CD14-positive monocyte (primary cell): Measurements from ENCODE around the gene NPAS3. TPM values are rescaled to one million over a fixed set of nuclear protein-coding genes. Genes with fewer than 3 reads are reported as not detected.

Experiments used
- DNase-seq, 3 donors: peaks; one replicate each; pipeline ENCODE4 v3.0.0-alpha.2; 2011 to 2022
- H2AFZ ChIP-seq: 2 replicates; pipeline ENCODE4 v1.6.0; 2012; ENCODE audit warnings: mild to moderate bottlenecking, low read depth, low read length, inconsistent platforms; ENCODE audit not compliant: insufficient read depth, poor library complexity, severe bottlenecking
- H3K27ac ChIP-seq, 2 donors: 1 replicate in 1 of 2; 2 replicates in 1 of 2; pipeline ENCODE4 v1.5.1; 2012 to 2013; ENCODE audit warnings: low read length in 2 of 2, control low read depth in 1 of 2, inconsistent platforms in 1 of 2, low read depth in 1 of 2, mild to moderate bottlenecking in 1 of 2
- H3K27me3 ChIP-seq, 2 donors: one replicate each; pipeline versions ENCODE4 v1.6.0 to v1.6.1; 2011 to 2013; ENCODE audit warnings: low read length in 2 of 2; ENCODE audit not compliant: control insufficient read depth in 2 of 2, insufficient read depth in 2 of 2
- H3K36me3 ChIP-seq, 2 donors: replicated peaks in 1 of 2; 1 replicate in 1 of 2; 2 replicates in 1 of 2; pipeline versions ENCODE4 v1.5.1 to v1.6.1; 2012 to 2013; ENCODE audit warnings: low read length in 2 of 2, control low read depth in 1 of 2, inconsistent platforms in 1 of 2, mild to moderate bottlenecking in 1 of 2; ENCODE audit not compliant: insufficient read depth in 2 of 2, control insufficient read depth in 1 of 2
- H3K4me1 ChIP-seq, 2 donors: 1 replicate in 1 of 2; 2 replicates in 1 of 2; pipeline versions ENCODE4 v1.5.1 to v1.6.1; 2012 to 2013; ENCODE audit warnings: low read length in 2 of 2, control low read depth in 1 of 2, inconsistent platforms in 1 of 2, mild to moderate bottlenecking in 1 of 2, moderate library complexity in 1 of 2; ENCODE audit not compliant: insufficient read depth in 2 of 2, control insufficient read depth in 1 of 2
- H3K4me2 ChIP-seq: replicated peaks from 2 replicates; pipeline ENCODE3; 2012; ENCODE audit warnings: low read length, moderate library complexity, mild to moderate bottlenecking; ENCODE audit not compliant: poor library complexity, severe bottlenecking; ENCODE audit errors: extremely low read depth
- H3K4me3 ChIP-seq, 3 experiments: fragments of 200-600 bp in 1 of 3; sonication (generic) in 1 of 3; replicated peaks in 1 of 3; 1 replicate in 2 of 3; 2 replicates in 1 of 3; pipeline ENCODE4 v1.5.1; 2011 to 2013; ENCODE audit warnings: low read length in 3 of 3, mild to moderate bottlenecking in 3 of 3, control low read depth in 2 of 3, low read depth in 2 of 3, inconsistent platforms in 1 of 3, moderate library complexity in 1 of 3
- H3K79me2 ChIP-seq: 2 replicates; pipeline ENCODE4 v1.6.0; 2012; ENCODE audit warnings: mild to moderate bottlenecking, control low read depth, inconsistent platforms, low read length, moderate library complexity; ENCODE audit not compliant: insufficient read depth
- H3K9ac ChIP-seq: 2 replicates; pipeline ENCODE4 v1.6.0; 2017; ENCODE audit warnings: low read length, mild to moderate bottlenecking; ENCODE audit not compliant: insufficient read depth, poor library complexity, severe bottlenecking
- H3K9me3 ChIP-seq, 2 donors: replicated peaks in 1 of 2; 1 replicate in 1 of 2; 2 replicates in 1 of 2; pipeline versions ENCODE4 v1.5.1 to v1.6.1; 2012 to 2013; ENCODE audit warnings: low read length in 2 of 2, control low read depth in 1 of 2; ENCODE audit not compliant: control insufficient read depth in 1 of 2, insufficient read depth in 1 of 2
- H4K20me1 ChIP-seq: 2 replicates; pipeline ENCODE4 v1.6.0; 2012; ENCODE audit warnings: mild to moderate bottlenecking, low read length, control low read depth, moderate library complexity; ENCODE audit not compliant: insufficient read depth
- H3K27ac Mint-ChIP-seq, 7 donors: one replicate each; pipeline ENCODE4 v1.8.0; 2020; ENCODE audit warnings: mild to moderate bottlenecking in 7 of 7, mixed read lengths in 7 of 7, moderate library complexity in 6 of 7, inconsistent platforms in 2 of 7
- H3K27me3 Mint-ChIP-seq, 3 donors: one replicate each; pipeline ENCODE4 v1.8.0; 2021 to 2022; ENCODE audit warnings: low read depth in 3 of 3, mild to moderate bottlenecking in 3 of 3, mixed read lengths in 3 of 3, moderate library complexity in 3 of 3, inconsistent platforms in 1 of 3
- H3K36me3 Mint-ChIP-seq, 2 donors: one replicate each; pipeline ENCODE4 v1.8.0; 2020; ENCODE audit warnings: mixed read lengths in 2 of 2, inconsistent platforms in 1 of 2, mild to moderate bottlenecking in 1 of 2
- H3K4me1 Mint-ChIP-seq: one replicate; pipeline ENCODE4 v1.8.0; 2020; ENCODE audit warnings: mild to moderate bottlenecking, mixed read lengths
- H3K4me3 Mint-ChIP-seq, 2 donors: one replicate each; pipeline ENCODE4 v1.8.0; 2020; ENCODE audit warnings: mild to moderate bottlenecking in 2 of 2, mixed read lengths in 2 of 2, moderate library complexity in 1 of 2
- H3K9me3 Mint-ChIP-seq, 7 donors: one replicate each; pipeline ENCODE4 v1.8.0; 2020 to 2022; ENCODE audit warnings: mixed read lengths in 7 of 7, mild to moderate bottlenecking in 6 of 7, moderate library complexity in 6 of 7, inconsistent platforms in 2 of 7
- WGBS: methylation state at CpG from one replicate; pipeline ENCODE4 v1.1.5; 2013; ENCODE audit warnings: missing lambda C conversion rate; ENCODE audit not compliant: insufficient coverage; 5-methylcytosine and 5-hydroxymethylcytosine counted together
- intact Hi-C, 2 donors: fragments of 100-400 bp; cut with micrococcal nuclease; formaldehyde crosslinking; loops; one replicate each; pipeline versions ENCODE4 v1.15.0 to v1.15.1; 2023
- polyA plus RNA-seq, 3 donors: library from polyadenylated mRNA; depleted of rRNA in 1 of 3; unstranded in 2 of 3; stranded (reverse) in 1 of 3; fragments of 300-500 nt in 2 of 3; fragments of >200 nt in 1 of 3; fragmentation: Illumina TruSeq in 2 of 3; gene quantifications; 1 replicate in 2 of 3; 2 replicates in 1 of 3; pipeline ENCODE4 v1.2.3, GENCODE V29; 2012 to 2021
- TF ChIP-seq, protein P1 (sequence below): fragments of 200-600 bp; IDR thresholded peaks from one replicate; pipeline ENCODE4 v1.8.0; 2022; ENCODE audit warnings: antibody characterized with exemption, mild to moderate bottlenecking

NPAS3 gene
- polyA plus RNA-seq, 3 donors: not detected

DNA sequence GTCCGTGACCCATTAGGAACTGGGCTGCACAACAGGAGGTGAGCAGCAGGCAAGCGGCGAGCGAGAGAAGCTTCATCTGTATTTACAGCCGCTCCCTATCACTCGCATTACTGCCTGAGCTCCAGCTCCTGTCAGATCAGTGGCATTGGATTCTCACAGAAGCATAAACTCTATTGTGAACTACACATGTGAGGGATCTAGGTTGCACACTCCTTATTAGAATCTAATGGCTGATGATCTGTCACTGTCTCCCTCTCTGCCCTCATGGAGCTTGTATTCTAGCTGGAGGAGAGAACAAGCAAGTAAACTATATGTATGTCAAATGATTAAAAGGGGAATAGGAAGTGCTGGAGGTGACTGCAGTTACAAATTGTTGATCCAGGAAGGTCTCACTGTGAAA lies 533.1 kb downstream of the NPAS3 start:
- H3K4me1 Mint-ChIP-seq: no peaks in the 10 kb centered on the region
- 100% methylated on average over 4 of the region's 6 CpGs for WGBS
- TF ChIP-seq, protein P1, sequence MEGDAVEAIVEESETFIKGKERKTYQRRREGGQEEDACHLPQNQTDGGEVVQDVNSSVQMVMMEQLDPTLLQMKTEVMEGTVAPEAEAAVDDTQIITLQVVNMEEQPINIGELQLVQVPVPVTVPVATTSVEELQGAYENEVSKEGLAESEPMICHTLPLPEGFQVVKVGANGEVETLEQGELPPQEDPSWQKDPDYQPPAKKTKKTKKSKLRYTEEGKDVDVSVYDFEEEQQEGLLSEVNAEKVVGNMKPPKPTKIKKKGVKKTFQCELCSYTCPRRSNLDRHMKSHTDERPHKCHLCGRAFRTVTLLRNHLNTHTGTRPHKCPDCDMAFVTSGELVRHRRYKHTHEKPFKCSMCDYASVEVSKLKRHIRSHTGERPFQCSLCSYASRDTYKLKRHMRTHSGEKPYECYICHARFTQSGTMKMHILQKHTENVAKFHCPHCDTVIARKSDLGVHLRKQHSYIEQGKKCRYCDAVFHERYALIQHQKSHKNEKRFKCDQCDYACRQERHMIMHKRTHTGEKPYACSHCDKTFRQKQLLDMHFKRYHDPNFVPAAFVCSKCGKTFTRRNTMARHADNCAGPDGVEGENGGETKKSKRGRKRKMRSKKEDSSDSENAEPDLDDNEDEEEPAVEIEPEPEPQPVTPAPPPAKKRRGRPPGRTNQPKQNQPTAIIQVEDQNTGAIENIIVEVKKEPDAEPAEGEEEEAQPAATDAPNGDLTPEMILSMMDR: no peak

DNA sequence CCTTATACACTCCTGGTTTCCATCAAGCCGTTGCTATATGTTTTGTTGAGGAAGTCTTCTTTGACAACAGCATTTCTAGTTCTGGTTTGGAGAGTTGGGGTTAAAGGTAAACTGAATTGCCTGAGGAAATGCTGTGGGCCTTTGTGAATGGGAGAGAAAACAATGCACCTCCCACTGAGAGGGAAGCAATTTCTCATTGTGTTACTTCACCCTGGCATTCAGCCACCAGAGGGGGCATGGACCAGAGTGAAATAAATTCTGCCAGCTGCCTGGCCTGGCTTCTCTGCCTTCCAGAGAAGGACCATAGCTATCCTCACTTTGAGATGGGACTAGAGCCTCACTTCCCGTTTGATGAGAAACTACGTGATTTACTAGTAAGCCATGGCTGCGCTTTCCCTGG lies 536.9 kb downstream of the NPAS3 start:
- Histone ChIP-seq H3K27ac (no peak overlapping the region), H2AFZ (no peak overlapping the region), H3K79me2 (no peaks in the 10 kb centered on the region), H3K4me1 (no peaks in the 10 kb centered on the region), H4K20me1 (no peaks in the 10 kb centered on the region), H3K4me2 (no peak overlapping the region), H3K4me3 (no peak overlapping the region), H3K9me3 (no peaks in the 10 kb centered on the region), H3K36me3 (no peaks in the 10 kb centered on the region), H3K27me3 (no peaks in the 10 kb centered on the region), H3K9ac (no peak overlapping the region)
- Mint-ChIP-seq H3K36me3 (no peaks in the 10 kb centered on the region), H3K9me3 (peaks cover 0 to 2% (median 0%) of the 10 kb centered on the region in 7 donors), H3K27me3 (peaks cover 0 to 1% (median 0%) of the 10 kb centered on the region in 3 donors), H3K4me1 (no peaks in the 10 kb centered on the region), H3K27ac (no peak overlapping the region), H3K4me3 (no peak overlapping the region)
- WGBS: 22% methylated on average over 2 of the region's 4 CpGs
- TF ChIP-seq, protein P1: no peak
- intact Hi-C loops: no loop called here
- DNase-seq: no peak

More for the DNA sequence above, 533.1 kb downstream of the NPAS3 start:
- Mint-ChIP-seq H3K27ac (no peak overlapping the region), H3K4me3 (no peak overlapping the region), H3K9me3 (peaks cover 0 to 2% (median 0%) of the 10 kb centered on the region in 7 donors), H3K27me3 (no peaks in the 10 kb centered on the region), H3K36me3 (no peaks in the 10 kb centered on the region)
- no peaks in the 10 kb centered on the region for H3K9me3 ChIP-seq
- no peak overlapping the region for H3K9ac ChIP-seq
- no peak overlapping the region for H2AFZ ChIP-seq
- no peaks in the 10 kb centered on the region for H4K20me1 ChIP-seq
- no peaks in the 10 kb centered on the region for H3K27me3 ChIP-seq
- no peaks in the 10 kb centered on the region for H3K4me1 ChIP-seq
- no peaks in the 10 kb centered on the region for H3K79me2 ChIP-seq
- intact Hi-C loops: no loop called here
- no peak for DNase-seq
- H3K4me3 ChIP-seq: no peak overlapping the region
- no peaks in the 10 kb centered on the region for H3K36me3 ChIP-seq
- H3K27ac ChIP-seq: no peak overlapping the region
- no peak overlapping the region for H3K4me2 ChIP-seq
